Measurements from ENCODE around the gene RER1.

Gene RER1

GRCh38 chr1:2422523-2422922, 30.9 kb downstream of the RER1 start:
- DNase-seq (ENCODE audit: low spot score in 2 of 2), result no peak
- Mint-ChIP-seq H3K4me3 (no peak overlapping the region), H3K4me1 (peaks cover 5% of the 10 kb centered on the region), H3K27me3 (no peaks in the 10 kb centered on the region), H3K9me3 (no peaks in the 10 kb centered on the region), H3K36me3 (no peaks in the 10 kb centered on the region), H3K27ac (no peak overlapping the region)
- no peak for ATAC-seq (ENCODE audit: low read depth)

- Mint-ChIP-seq H3K27ac (no peak overlapping the region), H3K36me3 (peaks cover 2% of the 10 kb centered on the region), H3K4me1 (peaks cover 6% of the 10 kb centered on the region), H3K9me3 (peaks cover 2% of the 10 kb centered on the region), H3K27me3 (peaks cover 5% of the 10 kb centered on the region), H3K4me3 (no peak overlapping the region)
- ATAC-seq (ENCODE audit: low read depth) (no peak), DNase-seq (ENCODE audit: low spot score in 2 of 2) (no peak)
Measured at GRCh38 chr1:2425892-2426291, 34.3 kb downstream of the RER1 start.

- Mint-ChIP-seq H3K9me3 (peaks cover 2% of the 10 kb centered on the region), H3K4me1 (peaks cover 6% of the 10 kb centered on the region), H3K4me3 (no peak overlapping the region), H3K27me3 (peaks cover 5% of the 10 kb centered on the region), H3K27ac (no peak overlapping the region), H3K36me3 (peaks cover 2% of the 10 kb centered on the region)
- ATAC-seq (ENCODE audit: low read depth) (no peak), DNase-seq (ENCODE audit: low spot score in 2 of 2) (no peak)
Measured at GRCh38 chr1:2426540-2426939, 34.9 kb downstream of the RER1 start.

GRCh38 chr1:2427051-2427450, 35.4 kb downstream of the RER1 start:
- peaks cover 2% of the 10 kb centered on the region for H3K36me3 Mint-ChIP-seq
- peaks cover 2% of the 10 kb centered on the region for H3K9me3 Mint-ChIP-seq
- peaks cover 5% of the 10 kb centered on the region for H3K27me3 Mint-ChIP-seq
- no peak overlapping the region for H3K4me3 Mint-ChIP-seq
- H3K4me1 Mint-ChIP-seq, result peaks cover 6% of the 10 kb centered on the region
- ATAC-seq (ENCODE audit: low read depth) (no peak), DNase-seq (ENCODE audit: low spot score in 2 of 2) (no peak)
- no peak overlapping the region for H3K27ac Mint-ChIP-seq

GRCh38 chr1:2427976-2428375, 36.3 kb downstream of the RER1 start:
- H3K4me3 Mint-ChIP-seq, result no peak overlapping the region
- peaks cover 5% of the 10 kb centered on the region for H3K27me3 Mint-ChIP-seq
- H3K9me3 Mint-ChIP-seq, result peaks cover 2% of the 10 kb centered on the region
- peaks cover 6% of the 10 kb centered on the region for H3K4me1 Mint-ChIP-seq
- peaks cover 2% of the 10 kb centered on the region for H3K36me3 Mint-ChIP-seq
- no peak overlapping the region for H3K27ac Mint-ChIP-seq
- no peak for ATAC-seq (ENCODE audit: low read depth)
- no peak for DNase-seq (ENCODE audit: low spot score in 2 of 2)

GRCh38 chr1:2428490-2428889, 36.8 kb downstream of the RER1 start:
- Mint-ChIP-seq H3K9me3 (peaks cover 2% of the 10 kb centered on the region), H3K4me3 (no peak overlapping the region), H3K36me3 (peaks cover 2% of the 10 kb centered on the region), H3K4me1 (peaks cover 6% of the 10 kb centered on the region), H3K27me3 (peaks cover 5% of the 10 kb centered on the region), H3K27ac (no peak overlapping the region)
- no peak for ATAC-seq (ENCODE audit: low read depth)
- no peak for DNase-seq (ENCODE audit: low spot score in 2 of 2)

GRCh38 chr1:2429780-2430591, 38.3 kb downstream of the RER1 start:
- DNase-seq (ENCODE audit: low spot score in 2 of 2) (no peak), ATAC-seq (ENCODE audit: low read depth) (peak; percentile 24)
- Mint-ChIP-seq H3K36me3 (peaks cover 2% of the 10 kb centered on the region), H3K27me3 (peaks cover 5% of the 10 kb centered on the region), H3K9me3 (peaks cover 2% of the 10 kb centered on the region), H3K27ac (no peak overlapping the region), H3K4me3 (no peak overlapping the region), H3K4me1 (peaks cover 4% of the 10 kb centered on the region)

GRCh38 chr1:2430592-2430973, 38.9 kb downstream of the RER1 start:
- ATAC-seq (ENCODE audit: low read depth) (no peak), DNase-seq (ENCODE audit: low spot score in 2 of 2) (no peak)
- H3K27ac Mint-ChIP-seq, result no peak overlapping the region
- peaks cover 5% of the 10 kb centered on the region for H3K27me3 Mint-ChIP-seq
- H3K36me3 Mint-ChIP-seq, result peaks cover 2% of the 10 kb centered on the region
- H3K4me1 Mint-ChIP-seq, result peaks cover 4% of the 10 kb centered on the region
- H3K9me3 Mint-ChIP-seq, result peaks cover 2% of the 10 kb centered on the region
- H3K4me3 Mint-ChIP-seq, result no peak overlapping the region

- no peak overlapping the region for H3K4me3 Mint-ChIP-seq
- ATAC-seq (ENCODE audit: low read depth) (no peak), DNase-seq (ENCODE audit: low spot score in 2 of 2) (no peak)
- no peak overlapping the region for H3K27ac Mint-ChIP-seq
- peaks cover 5% of the 10 kb centered on the region for H3K27me3 Mint-ChIP-seq
- peaks cover 4% of the 10 kb centered on the region for H3K4me1 Mint-ChIP-seq
- H3K9me3 Mint-ChIP-seq, result peaks cover 2% of the 10 kb centered on the region
- peaks cover 2% of the 10 kb centered on the region for H3K36me3 Mint-ChIP-seq
Measured at GRCh38 chr1:2431103-2431502, 39.5 kb downstream of the RER1 start.

GRCh38 chr1:2431518-2431917, 39.9 kb downstream of the RER1 start:
- ATAC-seq (ENCODE audit: low read depth), result no peak
- Mint-ChIP-seq H3K4me3 (no peak overlapping the region), H3K27ac (no peak overlapping the region), H3K36me3 (peaks cover 2% of the 10 kb centered on the region), H3K9me3 (peaks cover 2% of the 10 kb centered on the region), H3K4me1 (peaks cover 4% of the 10 kb centered on the region), H3K27me3 (peaks cover 5% of the 10 kb centered on the region)
- DNase-seq (ENCODE audit: low spot score in 2 of 2), result no peak

GRCh38 chr1:2432441-2432844, 40.8 kb downstream of the RER1 start:
- Mint-ChIP-seq H3K27me3 (peaks cover 7% of the 10 kb centered on the region), H3K9me3 (peaks cover 2% of the 10 kb centered on the region), H3K36me3 (peaks cover 2% of the 10 kb centered on the region), H3K4me3 (no peak overlapping the region), H3K4me1 (peaks cover 7% of the 10 kb centered on the region), H3K27ac (no peak overlapping the region)
- ATAC-seq (ENCODE audit: low read depth) (no peak), DNase-seq (ENCODE audit: low spot score in 2 of 2) (no peak)

GRCh38 chr1:2433196-2433595, 41.6 kb downstream of the RER1 start:
- H3K27me3 Mint-ChIP-seq, result peaks cover 11% of the 10 kb centered on the region
- peaks cover 2% of the 10 kb centered on the region for H3K9me3 Mint-ChIP-seq
- ATAC-seq (ENCODE audit: low read depth) (no peak), DNase-seq (ENCODE audit: low spot score in 2 of 2) (no peak)
- no peak overlapping the region for H3K4me3 Mint-ChIP-seq
- H3K4me1 Mint-ChIP-seq, result peaks cover 8% of the 10 kb centered on the region
- H3K36me3 Mint-ChIP-seq, result peaks cover 2% of the 10 kb centered on the region
- no peak overlapping the region for H3K27ac Mint-ChIP-seq

GRCh38 chr1:2433936-2434655, 42.5 kb downstream of the RER1 start:
- Mint-ChIP-seq H3K27me3 (peaks cover 13% of the 10 kb centered on the region), H3K4me3 (no peak overlapping the region), H3K27ac (no peak overlapping the region), H3K9me3 (peaks cover 2% of the 10 kb centered on the region), H3K4me1 (peaks cover 8% of the 10 kb centered on the region), H3K36me3 (peaks cover 2% of the 10 kb centered on the region)
- ATAC-seq (ENCODE audit: low read depth) (no peak), DNase-seq (ENCODE audit: low spot score in 2 of 2) (no peak)

- Mint-ChIP-seq H3K36me3 (peaks cover 4% of the 10 kb centered on the region), H3K4me1 (peaks cover 4% of the 10 kb centered on the region), H3K27ac (no peak overlapping the region), H3K9me3 (peaks cover 1% of the 10 kb centered on the region), H3K27me3 (peaks cover 9% of the 10 kb centered on the region), H3K4me3 (no peak overlapping the region)
- DNase-seq (ENCODE audit: low spot score in 2 of 2), result no peak
- ATAC-seq (ENCODE audit: low read depth), result no peak
Measured at GRCh38 chr1:2435091-2435490, 43.5 kb downstream of the RER1 start.

All from memory B cell (primary cell).